ENCODE results near the gene TAS2R19.
"Not testable (repeated sequence)": the region's sequence is repeated elsewhere in the genome, so short reads cannot be mapped to it uniquely, and the experiment has no call there.

The TAS2R19 gene, protein sequence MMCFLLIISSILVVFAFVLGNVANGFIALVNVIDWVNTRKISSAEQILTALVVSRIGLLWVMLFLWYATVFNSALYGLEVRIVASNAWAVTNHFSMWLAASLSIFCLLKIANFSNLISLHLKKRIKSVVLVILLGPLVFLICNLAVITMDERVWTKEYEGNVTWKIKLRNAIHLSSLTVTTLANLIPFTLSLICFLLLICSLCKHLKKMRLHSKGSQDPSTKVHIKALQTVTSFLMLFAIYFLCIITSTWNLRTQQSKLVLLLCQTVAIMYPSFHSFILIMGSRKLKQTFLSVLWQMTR

DNA sequence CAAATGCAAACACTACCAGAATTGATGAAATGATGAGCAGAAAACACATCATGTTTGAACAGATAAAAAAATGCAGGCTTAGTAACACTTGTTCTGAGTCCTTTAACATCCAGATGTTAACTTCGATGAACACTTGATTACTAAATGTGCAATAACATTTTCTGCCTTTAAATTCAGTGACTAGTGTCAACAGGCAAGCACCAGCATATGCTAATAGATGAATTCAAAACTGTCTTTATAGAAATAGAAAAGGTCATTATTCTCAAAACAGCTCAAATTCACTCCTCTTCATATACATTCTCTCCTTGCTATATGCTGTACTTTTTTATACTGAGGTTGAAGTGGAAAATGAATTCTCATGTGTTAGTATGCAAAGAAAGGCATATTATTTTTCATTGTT is at the start of gene TAS2R19:
TAS2R19 (minus strand) TSS at position 101 of the 400 bp plus-strand sequence; CDS start at position 52, 49 bp downstream.
- no peak for DNase-seq

DNA sequence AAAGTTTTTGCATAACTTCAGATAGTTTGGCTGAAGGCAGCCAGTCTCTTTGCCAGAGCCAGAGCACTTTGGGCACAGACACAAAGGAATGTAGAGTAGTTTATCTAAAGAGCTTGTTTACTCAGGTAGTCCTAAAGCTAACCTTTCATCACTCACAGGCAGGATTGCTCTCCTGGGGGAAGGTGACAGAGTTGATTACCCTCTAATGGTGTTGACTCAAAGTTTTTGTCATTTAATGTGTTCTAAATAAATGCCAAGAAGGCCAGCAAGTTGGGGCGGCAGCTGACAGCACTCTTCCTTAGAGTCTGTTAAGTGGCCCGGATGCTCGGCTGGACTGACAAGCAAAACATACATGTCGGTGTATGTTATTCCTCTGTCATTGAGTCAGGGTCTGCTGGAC is 49.0 kb upstream of the TAS2R19 start:
- DNase-seq = no peak

DNA sequence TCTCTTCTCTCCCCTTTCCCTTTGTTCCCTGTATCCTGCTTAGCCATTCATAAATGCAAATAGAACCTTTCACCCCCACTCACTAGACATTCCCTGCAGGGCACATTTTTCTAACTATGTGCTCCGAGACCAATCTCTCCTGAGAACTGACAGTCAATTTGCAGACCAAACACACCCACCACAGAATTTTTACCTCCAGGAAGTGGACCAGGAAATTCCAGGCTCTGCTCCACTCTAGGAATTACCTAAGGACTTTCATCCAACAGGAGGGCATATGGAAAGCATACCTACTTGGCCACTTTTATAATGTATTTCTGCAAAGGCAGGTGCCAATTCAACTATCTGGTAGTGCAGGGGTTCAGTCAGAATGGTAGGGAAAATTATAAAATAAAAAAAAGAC is 48.6 kb upstream of the TAS2R19 start:
- no peak for DNase-seq

DNA sequence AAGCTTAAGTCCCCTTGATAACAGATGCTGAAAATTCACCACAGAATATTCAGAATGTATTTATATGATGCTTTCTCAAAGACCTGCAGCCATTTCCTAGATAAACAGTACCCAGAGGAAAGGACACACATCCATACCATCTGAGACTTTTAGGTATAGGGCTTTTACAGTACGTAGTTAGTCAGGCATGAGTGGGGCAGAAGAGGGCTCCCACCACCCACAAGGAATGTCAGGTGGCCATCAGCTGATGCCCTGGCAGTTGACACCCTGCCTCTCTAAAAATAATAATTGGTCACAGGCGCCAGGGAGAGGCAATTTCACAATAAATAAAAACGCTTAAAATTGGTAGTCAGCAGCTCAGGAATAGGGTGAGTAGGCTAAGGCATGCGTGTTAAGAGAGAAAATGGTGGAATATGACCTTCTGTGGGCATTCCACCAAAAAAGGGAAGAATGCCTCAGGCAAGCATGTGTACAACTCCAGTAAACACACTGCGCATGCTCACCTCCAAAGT is 47.5 kb upstream of the TAS2R19 start:
- no peak for DNase-seq

DNA sequence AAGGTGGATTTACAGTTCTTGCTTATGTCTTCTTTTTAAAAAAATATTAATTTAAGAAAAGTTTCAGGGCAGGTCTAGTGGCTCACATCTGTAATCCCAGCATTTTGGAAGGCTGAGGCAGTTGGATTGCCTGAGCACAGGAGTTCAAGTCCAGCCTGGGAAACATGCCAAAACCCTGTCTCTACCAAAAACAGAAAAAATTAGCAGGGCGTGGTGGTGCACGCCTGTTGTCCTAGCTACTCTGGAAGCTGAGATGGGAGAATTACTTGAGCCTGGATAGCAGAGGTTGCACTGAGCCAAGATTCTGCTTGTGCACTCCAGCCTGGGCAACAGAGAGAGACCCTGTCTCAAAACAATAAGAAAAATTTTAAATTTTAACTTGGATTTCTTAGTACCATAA is 45.1 kb upstream of the TAS2R19 start:
- DNase-seq = no peak

DNA sequence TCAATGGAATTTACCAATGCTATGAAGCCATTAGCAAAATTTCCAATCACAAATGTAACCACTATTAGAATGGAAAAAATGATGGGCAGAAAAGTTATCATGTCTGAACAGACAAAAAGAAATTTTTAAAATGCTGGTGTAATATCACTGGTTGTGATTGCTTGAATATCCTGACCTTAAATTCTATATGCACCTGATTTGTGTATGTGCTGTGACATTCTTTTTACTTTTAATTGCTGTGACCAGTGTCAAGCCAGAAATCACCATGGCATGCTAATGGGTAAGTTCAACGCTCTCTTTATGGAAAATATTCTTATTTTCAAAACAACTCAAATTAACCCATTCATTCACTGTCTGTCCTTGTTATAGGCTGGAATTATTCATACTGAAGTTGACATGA is 39.8 kb upstream of the TAS2R19 start, which contains the start of gene TAS2R46:
TAS2R46 (minus strand) TSS at position 101 of the 400 bp plus-strand sequence; CDS start at position 101, 0 bp downstream.
- DNase-seq = not testable (repeated sequence)

DNA sequence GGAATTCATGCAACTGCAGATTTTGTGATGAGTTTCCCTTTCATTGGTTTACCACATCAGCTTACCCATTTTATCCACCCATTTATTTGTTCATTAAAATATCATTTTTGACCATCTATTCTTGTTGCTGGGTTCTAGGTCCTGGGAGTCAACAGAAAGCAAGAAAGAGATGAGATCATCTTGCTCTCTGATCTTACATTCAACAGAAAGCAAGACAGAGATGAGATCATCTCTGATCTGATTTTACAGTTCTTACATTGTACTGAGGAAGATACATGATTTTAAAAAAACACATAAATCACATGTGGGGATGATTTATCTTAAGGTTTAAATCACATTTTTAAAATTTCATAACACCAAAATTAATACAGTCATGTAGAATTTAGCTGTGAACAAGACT is 37.4 kb upstream of the TAS2R19 start:
- no peak for DNase-seq

DNA sequence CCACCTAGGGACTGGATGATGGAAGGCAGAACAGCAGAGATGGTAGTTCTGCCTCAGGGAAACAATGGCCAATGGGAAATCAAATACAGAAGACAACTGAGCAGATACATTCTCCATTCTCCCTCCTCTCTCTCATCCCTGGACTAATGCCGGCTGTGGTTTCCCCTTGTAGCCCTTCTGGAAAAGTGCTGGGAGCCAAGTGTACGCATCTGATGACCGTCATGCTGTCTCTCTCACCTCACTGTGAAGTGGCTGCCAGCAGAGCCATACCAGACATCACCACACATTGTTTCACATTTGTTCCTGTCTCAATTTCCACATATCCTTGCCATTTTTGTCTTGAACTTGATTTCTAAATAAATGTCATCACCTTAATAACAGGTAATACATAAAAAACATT is 36.6 kb upstream of the TAS2R19 start:
- no peak for DNase-seq

DNA sequence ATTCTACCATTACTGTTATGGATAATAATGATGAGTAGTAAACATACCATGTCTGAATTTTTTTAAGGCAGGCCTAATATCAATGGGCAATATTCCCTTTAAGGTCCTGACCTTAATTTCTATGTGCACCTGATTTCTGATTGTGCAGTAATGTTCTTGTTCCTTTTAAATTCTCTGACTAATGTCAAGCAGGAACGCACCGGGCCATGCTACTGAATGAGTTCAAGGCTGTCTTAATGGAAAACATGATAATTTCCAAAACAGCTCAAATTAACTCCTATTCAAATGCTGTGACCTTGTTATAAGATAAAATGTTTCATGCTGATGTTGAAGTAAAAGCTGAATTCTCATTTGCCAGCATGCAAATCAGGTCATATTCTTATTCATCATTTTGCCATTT is 32.9 kb upstream of the TAS2R19 start:
- DNase-seq = no peak

DNA sequence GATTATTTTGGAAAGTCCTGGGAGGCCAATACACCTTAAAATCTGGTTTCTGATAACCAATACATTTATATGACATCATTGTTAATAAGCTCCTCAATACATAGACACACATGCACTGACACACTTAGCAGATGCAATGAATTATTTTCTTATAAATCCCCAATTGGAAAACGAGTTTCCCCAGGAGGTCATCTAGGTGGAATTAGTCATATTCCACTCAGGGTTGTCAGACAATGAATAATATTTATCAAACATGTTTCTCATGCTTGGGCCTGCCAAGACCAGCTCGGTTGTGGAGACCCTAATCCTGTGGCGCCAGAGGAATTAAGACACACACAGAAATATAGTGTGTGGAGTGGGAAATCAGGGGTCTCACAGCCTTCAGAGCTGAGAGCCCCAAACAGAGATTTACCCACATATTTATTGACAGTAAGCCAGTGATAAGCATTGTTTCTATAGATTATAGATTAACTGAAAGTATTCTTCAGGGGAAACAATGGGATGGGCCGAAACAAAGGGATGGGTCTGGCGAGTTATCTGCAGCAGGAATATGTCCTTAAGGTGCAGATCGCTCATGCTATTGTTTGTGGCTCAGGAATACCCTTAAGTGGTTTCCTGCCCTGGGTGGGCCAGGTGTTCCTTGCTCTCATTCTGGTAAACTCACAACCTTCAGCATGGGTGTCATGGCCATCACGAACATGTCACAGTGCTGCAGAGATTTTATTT is 27.5 kb upstream of the TAS2R19 start:
- DNase-seq = not testable (repeated sequence)

DNA sequence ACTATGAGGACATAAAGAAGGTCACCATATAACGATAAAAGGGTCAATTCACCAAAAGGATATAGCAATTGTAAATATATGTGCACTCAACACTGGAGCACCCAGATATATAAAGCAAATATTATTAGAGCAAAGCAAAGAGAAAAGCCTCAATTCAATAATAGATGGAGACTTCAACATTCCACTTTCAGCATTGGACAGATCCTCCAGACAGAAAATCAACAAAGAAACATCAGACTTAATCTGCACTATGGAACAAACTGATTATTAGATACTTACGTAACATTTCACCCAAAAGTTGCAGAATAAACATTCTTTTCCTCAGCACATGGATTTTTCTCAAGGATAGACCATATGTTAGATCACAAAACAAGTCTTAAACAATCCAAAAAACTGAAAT is 18.9 kb upstream of the TAS2R19 start:
- DNase-seq = not testable (repeated sequence)

DNA sequence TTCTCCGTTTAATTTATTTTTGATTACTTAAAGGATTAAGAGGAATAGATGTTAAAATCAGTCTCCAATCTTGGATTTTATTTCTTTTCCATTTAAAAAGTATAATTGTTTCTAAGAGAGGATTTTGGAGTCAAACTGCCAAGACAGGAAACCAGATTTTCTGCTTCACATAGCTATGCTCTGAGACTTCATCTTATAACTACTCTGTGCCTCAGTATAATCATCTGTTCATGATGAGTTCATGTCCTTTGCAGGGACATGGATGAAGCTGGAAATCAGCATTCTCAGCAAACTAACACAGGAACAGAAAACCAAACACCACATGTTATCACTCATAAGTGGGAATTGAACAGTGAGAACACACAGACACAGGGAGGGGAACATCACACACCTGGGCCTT is 17.7 kb upstream of the TAS2R19 start:
- no peak for DNase-seq

DNA sequence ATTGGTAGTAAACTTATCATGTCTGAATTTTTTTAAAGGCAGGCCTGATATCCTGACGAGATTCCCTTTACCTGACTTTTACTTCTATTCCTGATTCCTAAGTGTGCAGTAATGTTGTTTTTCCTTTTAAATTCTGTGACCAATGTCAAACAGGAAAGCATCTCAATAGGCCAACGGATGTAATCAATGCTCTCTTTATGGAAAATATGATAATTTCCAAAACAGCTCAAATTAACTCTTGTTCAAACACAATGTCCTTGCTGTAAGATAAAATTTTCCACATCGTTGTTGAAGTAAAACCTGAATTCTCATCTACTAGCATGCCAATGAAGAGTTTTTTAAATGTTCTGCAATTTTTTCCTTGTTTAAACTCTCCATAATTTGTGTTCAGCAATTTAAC is 16.8 kb upstream of the TAS2R19 start:
- no peak for DNase-seq

DNA sequence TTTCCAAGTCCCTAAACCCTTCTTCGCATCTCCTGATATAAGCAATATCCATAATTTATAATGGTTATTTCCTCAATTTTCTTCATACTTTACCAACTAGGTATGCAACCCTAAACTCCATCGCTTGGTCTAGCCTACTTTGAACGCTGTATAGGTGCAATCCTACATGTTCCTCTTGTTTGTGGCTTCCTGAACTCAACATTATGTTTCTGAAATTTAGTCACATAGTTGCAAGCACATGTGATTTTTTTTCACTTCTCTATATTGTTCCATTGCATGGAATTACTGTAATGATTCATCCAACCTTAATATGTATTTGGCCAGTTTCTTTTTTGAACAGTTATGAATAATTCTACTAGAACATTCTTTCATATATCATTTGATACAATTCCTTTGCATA is 11.5 kb upstream of the TAS2R19 start:
- DNase-seq = not testable (repeated sequence)

DNA sequence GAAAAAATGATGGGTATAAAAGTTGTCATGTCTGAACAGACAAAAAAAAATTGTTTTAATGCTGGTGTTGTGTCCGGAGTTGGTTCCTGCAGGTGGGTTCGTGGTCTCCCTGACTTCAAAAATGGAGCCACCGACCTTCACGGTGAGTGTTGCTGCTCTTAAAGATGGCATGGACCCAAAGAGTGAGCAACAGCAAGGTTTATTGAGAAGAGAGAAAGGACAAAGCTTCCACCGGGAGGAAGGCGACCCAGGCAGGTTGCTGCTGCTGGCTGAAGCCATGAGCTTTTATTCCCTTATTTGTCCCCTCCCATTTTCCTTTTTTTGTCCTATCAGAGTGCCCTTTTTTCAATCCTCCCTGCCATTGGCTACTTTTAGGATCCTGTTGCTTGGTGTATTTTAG is 8.9 kb upstream of the TAS2R19 start, which contains the start of gene TAS2R31:
TAS2R31 (minus strand) TSS at position 101 of the 400 bp plus-strand sequence; CDS start at position 29, 72 bp downstream.
- no peak for DNase-seq

DNA sequence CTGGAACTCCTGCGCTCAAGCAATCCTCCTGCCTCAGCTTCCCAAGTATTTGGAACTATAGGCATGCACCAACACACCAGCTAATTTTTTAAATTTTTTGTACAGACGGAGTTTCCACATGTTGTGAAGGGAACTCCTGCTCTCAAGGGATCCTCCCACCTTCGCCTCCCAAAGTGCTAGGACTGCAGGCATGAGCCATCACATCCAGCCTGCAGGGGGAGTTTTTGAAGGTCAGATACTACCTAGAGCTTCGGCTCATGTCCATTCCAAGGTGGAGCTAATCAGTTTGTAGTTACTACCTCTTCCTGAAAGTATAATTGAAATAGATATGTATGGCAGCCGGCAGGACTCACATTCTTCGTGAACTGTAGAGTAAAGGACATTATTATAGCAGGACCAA is 3.7 kb upstream of the TAS2R19 start:
- no peak for DNase-seq

DNA sequence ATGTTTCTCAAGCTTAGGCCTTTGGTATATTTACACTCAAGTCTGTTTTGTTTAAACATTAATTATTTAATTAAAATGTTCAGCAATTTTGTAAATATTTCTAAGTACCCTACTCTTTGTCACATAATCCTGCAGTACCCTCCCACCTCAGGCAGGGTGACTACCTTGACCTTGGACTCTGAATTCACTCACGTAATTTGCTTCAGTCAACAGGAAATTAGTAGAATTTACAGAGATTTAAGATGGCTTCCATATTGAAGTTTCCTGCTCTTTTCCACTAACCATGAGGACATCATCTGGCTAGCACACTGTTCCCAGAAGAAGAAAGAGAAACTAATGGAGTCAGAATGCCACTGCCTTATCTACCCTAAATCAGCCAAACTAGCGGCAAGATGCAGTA is 967 bp upstream of the TAS2R19 start:
- DNase-seq = no peak

DNA sequence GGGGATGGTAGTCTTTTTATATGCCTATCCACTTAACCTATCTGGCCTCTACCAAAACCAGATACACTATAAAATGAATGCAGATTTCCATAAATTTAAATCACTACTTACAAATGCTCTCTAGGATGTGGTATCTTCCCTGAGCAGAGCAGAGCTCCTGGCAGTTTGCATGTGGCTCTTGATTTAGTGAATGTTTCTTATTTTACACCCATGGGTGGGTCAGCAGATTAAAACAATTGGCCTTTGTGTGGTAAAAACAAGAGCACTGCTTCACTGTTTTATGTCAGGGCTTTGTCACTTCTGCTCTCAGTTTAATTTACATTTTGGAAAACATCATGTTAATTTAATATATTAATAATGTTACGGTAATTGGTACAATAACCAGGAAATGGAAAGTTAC is 5.5 kb downstream of the TAS2R19 start:
- DNase-seq = no peak

DNA sequence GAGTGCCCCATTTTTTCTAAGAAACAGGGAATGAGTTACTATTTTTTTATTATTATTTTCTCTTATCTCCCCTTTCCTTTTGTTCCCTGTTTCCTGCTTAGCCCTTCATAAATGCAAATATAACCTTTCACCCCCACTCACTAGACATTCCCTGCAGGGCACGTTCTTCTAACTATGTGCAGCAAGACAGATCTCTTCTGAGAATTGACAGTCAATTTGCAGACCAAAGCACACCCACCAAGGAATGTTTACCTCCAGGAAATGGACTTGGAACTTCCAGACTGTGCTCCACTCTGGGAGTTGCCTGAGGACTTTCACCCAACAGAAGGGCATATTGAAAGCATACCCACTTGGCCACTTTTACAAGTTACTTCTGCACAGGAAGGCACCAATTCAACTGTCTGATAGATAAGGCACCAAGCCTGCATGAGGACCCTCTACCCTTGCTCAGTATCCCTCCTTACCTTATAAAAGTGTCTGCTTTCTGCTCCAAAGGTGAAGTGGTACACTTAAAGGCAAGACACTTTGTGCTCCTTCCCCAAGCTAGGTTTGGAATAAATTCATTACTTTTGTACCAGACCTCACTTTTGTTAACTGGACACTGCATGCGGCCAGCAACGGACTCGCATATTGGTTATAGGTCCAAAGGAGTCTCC is 6.5 kb downstream of the TAS2R19 start:
- DNase-seq = no peak

DNA sequence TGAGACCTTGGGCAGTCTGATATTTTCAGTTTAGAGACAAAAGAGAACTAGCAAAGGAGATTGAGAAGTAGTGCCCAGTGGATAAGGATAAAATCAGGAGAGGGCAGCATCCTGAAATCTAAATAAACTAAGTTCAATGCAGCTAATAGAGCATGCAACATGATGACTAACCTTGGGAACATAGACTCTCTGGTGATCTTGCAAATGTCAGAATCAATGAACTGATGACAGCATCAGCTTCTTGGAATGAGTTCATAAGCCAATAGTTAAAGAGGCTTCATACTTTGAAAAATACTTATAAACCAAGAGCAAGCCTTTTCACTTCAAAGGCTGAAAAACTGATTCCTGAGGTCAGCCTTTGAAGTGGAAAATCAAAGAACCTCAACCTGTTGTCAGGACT is 8.2 kb downstream of the TAS2R19 start:
- no peak for DNase-seq

DNA sequence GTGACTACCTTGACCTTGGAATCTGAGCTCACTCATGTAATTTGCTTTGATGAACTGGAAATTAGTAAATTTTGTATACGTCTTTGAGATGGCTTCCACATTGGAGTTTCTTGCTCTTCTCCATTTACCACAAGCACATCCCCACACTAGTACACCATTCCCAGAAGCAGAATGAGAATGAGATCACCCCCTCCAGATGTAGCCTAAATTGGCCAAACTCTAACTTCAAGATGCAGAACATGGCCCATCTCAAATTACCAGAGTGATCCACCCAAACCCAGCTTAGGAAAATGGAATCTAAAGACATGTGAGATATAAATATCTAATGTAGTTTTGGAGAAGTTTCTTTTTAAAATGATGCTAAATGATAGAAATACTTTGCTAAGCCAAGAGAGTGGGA is 14.8 kb downstream of the TAS2R19 start:
- DNase-seq = no peak

DNA sequence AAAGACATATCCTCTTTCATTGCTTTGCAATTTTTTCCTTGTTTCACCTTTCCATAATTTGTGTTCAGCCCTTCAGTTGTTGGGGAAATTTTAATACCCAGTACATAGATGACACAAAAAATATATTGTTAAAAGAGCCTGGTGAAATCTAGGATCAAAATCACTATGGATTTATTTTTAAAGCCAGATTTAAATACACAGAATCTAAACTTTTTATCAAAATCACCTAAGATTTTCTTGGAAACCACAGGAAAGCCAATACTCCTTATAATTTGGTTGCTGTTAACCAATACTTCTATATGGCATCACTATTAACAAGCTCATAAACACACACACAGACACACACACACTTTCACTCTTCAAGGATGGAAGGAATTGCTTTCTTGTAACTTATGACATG is 24.2 kb downstream of the TAS2R19 start, which contains the start of gene TAS2R20:
TAS2R20 (minus strand) TSS at position 101 of the 400 bp plus-strand sequence. CDS start 429 bp downstream, outside the sequence.
- DNase-seq = no peak

DNA sequence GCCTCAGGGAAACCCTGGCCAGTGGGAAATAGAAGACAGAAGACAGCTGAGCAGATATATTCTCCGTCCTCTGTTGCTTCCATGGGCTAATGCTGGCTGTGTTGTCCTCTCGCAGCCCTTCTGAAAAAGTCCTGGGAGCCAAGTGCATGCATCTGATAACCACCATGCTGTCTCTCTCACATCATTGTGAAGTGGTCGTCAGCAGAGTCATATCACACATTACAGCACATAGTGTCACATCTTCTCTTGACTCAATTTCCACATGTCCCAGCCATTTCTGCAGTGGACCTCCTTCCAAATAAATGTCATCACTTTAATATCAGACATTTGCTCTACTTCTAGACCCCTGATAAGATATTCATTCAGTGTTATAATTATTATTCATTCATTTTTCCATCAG is 28.1 kb downstream of the TAS2R19 start:
- no peak for DNase-seq
